Activated CD8-positive, alpha-beta memory T cell treated with anti-CD3 and anti-CD28 coated beads, Interleukin-2, amount 50 U/mL, for 4 hours (primary cell): Measurements from ENCODE around the gene ZFYVE19.

Experiments used
- DNase-seq: peaks from one replicate; pipeline ENCODE4 v3.0.0-alpha.2; 2020

Gene ZFYVE19

DNA sequence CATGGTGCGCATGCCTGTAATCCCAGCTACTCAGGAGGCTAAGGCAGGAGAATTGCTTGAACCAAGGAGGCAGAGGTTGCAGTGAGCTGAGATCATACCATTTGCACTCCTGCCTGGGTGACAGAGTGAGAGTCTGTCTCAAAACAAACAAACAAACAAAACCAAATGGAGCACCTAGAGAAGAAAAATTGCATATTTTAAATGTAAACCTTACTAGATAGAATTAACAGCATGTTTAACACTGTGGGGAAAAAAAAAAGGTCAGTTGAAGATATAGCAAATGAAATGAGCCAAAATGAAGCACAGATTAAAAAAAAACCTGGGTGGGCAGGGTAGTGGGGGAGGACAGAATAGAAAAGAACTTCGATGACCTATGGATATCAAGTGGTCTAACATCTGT lies 14.3 kb downstream of the ZFYVE19 start:
- no peak for DNase-seq

DNA sequence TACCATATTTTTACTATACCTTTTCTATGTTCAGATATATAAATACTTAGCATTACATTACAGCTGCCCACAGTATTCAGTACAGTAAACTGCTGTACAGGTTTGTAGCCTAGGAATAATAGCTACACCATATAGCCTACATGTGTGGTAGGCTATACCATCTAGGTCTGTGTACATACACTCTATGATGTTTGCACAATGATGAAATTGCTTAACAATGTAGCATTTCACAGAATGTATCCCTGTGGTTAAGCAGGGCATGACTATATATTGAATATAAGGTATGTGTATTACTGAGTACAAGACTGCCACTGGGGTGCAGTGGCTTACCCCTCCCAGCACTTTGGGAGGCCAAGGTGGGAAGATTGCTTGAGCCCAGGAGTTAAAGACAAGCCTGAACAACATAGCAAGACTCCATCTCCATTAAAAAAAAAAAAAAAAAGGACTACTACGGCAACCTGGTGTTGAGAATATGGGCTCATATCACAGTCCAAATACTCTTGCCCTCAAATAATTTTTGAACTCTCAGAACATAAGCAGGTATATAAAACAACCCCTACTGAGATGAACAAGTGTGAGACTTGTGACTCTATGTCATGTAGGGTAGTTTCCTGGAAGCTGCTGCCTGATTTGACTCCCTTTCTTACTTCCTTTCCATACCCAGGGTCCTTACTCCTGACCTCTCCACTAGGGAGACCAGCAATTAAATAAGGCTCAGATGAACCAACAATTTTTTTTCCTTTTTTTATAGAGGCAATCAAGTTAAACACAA lies 16.9 kb downstream of the ZFYVE19 start:
- DNase-seq, result no peak

DNA sequence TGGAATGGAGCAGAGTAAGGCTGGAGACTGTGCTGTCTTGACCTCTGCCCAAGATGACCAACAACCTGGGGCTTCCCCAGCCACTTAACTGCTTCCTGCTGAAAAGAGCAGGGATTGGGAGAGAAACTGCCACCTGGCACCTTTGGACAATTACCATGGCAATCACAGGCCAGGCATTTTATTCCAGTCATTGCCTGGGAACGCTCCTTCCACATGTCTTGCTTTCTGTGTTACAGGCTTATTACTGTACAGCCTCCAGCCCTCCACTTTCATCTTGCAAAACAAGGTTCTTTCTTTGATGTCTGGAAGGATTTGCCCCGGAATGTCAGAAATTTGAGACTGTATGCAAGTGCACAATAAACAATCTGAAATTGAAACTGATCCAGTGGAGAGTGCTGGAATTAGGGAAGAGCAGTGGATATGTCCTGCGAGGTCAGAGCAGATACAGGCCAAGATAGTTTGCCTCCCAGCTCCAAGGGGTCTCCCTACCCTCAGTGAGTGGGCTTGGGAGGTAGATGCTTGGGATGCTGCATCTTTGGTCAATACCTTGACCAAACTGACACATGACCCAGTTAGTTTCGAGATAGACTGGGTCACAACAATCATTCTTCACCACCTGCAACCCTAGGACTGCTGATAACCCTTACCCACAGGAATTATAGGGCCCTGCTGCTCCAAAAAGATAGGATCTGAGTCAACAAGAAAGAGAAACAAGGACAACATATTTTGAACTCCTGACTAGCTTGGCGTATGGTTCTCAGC lies 19.0 kb downstream of the ZFYVE19 start:
- no peak for DNase-seq

DNA sequence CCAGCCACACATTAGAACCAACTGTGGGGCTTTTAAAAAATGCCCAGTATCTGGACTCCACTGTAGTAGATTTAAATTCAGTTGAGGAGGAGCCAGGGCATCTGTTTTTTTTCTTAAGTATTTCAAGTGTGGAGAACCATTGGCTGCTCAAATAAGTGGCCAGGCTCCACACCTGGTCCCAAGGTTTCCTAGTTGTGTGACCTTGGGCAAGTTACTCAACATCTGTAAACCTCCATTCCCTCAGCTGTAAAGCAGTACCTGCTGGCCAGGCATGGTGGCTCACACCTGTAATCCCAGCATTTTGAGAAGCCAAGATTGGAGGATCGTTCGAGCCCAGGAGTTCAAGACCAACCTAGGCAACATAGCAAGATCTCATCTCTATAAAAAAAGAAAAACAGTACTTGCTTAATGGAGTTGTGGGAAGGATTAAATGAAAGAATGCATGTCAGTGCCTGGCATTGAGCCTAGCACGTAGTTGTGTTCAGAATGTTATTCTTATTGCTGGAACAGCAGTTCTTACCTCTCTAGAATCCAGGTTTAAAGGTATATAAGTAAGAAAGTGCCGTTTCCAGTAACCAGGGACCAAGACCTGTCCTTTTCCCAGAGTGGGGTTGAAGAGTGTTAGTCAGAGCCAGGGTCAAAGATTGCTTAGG lies 19.7 kb downstream of the ZFYVE19 start:
- no peak for DNase-seq

DNA sequence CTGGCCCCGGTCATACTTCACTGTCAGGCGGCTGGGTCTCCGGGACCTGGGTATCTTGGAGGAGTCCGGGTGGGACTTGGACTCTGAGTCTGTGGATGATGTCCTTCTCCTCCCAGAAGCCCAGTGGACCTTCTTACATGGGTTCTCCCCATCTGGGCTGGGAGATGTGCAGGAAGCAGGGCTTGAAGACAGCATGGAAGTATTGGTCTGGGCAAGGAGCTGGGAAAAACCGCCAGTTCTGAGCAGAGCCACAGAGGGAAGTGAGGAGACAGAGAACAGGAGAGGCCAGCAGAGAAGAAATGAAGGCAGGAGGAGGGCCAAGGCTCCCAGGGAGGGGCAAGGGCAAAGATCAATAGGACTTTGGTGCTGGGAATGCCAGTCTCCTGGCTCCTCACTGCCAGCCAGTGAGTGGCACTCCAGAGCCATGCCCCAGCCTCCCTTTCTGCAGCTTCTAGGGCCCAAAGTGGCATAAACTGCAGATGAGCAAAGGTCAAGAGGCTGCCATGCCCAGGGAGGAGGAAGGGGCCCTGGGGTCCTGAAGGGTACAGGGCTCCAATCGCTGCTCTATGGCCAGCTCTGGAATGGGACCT lies 21.7 kb downstream of the ZFYVE19 start, which contains the start of gene PPP1R14D:
PPP1R14D (minus strand) TSS at position 262 of the 590 bp plus-strand sequence; CDS start at position 195, 67 bp downstream.
- no peak for DNase-seq

DNA sequence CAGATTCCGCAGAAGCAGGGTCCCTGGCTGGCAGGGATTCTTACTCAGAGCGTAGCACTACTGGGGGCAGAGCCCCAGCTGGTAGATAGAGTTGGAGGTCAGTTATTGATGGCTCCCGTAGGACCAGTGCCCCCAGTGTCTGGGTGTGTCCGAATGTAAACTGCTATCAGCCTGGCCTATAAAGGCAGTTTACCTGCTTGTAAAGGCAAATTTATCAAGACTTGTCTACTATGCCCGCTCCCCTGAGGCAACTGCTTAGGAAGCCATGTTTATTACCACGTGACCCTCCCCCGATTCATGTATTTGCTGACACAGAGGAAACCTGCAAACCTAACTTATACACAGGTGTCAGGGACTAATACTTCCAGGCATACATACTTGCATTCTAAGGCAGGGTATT lies 22.2 kb downstream of the ZFYVE19 start:
- DNase-seq, result no peak

DNA sequence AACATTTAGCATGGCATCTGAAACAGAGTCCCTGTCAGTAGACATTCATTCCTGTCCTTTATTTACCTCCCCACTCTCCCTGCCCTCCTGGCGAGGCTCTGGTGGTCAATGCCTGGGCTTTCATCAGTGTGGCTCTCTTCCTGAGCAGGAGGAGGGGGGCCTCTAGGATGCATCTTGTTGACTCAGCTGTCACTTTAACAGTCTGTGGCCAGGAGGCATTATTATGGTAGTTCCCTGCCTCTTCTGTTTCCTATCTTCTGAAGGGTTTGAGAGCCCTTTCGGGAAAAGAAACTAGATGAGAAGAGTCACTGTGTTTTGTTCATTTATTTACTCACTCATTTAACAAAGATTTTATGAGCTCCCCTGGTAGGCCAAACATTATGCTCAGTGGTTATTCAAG lies 24.0 kb downstream of the ZFYVE19 start:
- DNase-seq, result no peak

DNA sequence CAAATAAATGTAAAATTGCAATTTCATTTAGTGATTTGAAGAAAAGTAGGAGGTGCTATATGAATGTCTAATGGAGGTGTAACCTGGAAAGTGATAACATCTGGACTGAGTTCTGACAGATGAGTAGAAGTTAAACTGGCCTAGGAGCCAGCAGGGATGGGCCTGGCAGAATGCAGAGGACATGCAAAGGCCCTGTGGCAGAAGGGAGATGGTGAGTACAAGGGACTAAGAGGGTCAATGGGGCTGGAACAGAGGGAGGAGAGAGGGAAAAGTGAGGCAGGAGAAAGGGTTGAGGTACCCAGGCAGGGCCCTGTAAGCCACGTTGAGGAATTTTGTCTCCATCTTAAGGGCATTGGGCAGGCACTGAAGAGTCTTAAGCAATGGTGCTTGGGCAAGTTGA lies 25.0 kb downstream of the ZFYVE19 start:
- DNase-seq, result no peak

DNA sequence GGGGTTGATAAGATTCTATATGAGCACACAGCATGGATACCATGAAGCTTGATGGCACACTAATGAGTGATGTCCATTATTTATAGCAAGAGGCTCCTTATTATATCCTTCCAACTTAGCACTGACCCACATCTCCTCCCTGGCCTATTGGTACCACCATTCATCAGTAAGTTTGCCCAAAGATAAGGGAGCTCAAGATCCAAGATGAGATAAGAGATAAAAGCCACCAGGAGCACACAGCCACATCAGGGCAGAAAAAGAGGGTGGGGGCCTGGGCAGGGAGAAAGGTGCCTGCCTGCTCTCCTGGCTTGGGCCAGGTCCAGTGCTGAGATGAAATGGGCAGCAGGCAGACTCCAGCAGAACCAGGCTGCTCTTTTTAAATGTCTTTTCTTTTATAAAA lies 26.0 kb downstream of the ZFYVE19 start:
- DNase-seq, result no peak

DNA sequence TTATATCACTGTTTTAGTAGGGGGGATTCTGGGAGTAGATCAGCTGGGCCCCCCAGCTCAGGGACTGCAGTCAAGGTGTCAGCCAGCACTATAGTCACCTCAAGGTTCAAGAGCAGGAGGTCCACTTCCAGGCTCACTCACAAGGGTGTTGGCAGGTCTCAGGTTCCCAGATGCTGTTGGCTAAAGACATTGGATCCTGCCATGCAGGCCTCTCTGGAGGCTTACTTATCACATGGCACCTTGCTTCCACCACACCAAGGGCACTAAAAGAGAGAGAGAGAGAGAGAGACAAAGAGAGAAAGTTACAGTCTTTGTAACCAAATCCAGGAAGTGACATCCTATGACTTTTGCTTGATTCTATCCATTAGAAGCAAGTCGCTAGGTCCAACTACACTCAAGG lies 29.1 kb downstream of the ZFYVE19 start:
- no peak for DNase-seq

DNA sequence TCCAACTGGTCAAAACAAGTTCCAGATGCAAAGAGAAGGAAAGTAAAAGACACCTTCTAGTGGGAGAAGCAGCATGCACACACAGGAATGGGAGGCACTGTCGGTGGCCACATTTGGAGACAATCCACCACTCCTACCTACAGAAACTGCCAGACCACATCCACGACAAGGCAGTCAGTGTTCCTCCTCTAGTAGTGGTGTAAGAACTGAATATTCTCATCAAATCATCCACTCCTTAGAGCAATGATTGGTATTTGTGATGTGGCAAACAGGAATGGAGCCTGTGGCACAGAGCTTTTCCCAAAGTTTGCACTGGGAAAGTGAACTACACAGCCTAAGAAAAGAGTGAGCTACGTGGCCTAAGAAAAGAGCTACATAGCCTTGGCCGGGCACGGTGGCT lies 31.9 kb downstream of the ZFYVE19 start:
- DNase-seq, result no peak

DNA sequence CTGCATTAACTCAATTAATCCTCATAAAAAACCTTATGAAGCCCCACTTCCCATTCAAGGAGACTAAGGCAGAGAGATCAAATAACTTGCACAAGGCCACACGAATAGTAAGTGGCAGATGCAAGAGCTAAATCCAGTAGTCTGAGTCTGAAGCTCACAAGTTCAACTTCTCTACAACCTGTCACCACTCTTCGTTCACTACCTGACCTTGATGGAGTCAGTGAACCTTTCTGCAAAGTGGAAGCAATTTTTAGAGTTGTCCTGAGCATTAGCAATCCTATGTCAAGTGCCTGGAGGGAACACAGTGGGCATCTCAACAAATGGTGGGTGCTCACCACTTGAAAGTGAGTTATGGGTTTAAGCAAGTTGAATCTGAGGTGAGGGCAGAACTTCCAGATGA lies 34.9 kb downstream of the ZFYVE19 start:
- no peak for DNase-seq

DNA sequence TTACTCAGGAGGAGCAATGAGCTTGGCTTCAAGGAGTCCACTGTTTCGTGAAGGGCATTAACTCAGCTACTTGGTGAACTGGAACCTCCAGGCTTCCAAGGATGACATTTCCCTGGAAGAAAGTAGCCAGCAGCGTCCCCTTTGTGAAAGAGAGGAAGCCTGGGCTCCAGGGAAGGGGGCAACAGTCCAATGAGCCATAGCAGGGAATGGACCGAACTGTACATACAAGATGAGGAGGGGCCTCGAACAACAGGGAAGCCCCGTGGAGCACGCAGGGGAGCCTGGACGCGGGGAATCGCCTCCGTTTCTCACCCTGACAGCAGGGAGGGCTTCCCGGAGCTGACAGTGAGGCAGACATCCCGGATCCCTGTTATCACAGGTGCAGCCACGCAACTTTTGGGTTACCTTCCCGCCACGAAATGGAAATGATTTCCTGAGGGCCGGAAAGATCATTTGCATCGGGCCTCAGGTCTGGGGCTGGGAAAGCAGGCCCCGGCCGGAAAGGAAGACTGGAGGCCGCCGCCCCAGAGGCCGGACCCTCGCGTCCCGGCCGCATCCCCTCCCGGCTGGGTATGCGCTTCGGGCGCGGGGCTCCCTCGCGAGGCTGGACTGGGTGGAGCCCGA lies 36.5 kb downstream of the ZFYVE19 start:
- DNase-seq, result no peak

DNA sequence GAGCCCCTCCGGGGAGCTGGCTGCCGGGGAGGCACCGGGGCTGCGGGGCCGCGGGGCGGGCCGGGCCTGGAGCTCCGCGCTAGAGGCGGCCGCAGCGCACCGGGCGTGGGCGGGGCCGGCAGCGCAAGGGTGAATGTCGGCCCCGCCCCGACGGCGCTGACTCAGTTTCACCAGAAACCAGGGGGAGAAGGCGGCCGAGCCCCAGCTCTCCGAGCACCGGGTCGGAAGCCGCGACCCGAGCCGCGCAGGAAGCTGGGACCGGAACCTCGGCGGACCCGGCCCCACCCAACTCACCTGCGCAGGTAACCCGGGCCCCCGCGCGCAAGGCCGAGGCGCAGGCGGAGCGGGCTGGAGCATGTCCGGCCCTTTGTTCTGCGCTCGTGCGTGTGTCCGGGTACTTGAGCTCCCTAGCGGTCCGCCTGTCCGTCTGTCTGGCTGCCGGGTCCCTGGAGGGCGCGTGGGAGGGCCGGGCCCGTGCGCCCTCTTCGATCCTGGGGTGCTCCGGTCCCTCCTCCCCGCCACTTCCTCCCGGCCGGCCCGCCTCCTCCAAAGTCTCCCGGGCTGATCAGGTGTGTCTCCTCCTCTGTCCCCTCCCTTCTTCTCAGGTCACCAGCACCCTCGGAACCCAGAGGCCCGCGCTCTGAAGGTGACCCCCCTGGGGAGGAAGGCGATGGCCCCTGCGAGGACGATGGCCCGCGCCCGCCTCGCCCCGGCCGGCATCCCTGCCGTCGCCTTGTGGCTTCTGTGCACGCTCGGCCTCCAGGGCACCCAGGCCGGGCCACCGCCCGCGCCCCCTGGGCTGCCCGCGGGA lies 37.2 kb downstream of the ZFYVE19 start, which contains the start of gene SPINT1:
SPINT1 (plus strand) TSS at position 164 of the 811 bp plus-strand sequence; CDS start at position 671, 507 bp downstream.
- peak; percentile 77 for DNase-seq

DNA sequence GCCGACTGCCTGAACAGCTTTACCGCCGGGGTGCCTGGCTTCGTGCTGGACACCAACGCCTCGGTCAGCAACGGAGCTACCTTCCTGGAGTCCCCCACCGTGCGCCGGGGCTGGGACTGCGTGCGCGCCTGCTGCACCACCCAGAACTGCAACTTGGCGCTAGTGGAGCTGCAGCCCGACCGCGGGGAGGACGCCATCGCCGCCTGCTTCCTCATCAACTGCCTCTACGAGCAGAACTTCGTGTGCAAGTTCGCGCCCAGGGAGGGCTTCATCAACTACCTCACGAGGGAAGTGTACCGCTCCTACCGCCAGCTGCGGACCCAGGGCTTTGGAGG lies 37.8 kb downstream of the ZFYVE19 start:
- peak; percentile 38 for DNase-seq

DNA sequence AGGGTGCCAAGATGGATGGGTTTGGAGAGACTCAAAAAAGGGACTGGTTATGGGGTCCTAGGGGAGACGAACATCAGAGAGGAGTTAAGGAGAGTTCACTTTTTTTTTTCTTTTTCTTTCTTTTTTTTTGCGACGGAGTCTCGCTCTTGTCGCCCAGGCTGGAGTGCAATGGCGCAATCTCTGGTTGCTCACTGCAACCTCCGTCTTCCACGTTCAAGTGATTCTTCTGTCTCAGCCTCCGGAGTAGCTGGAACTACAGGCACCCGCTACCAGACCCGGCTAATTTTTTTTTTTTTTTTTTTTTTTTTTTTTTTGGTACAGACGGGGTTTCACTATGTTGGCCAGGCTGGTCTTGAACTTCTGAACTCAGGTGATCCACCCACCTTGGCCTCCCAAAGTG lies 38.1 kb downstream of the ZFYVE19 start:
- DNase-seq, result no peak

DNA sequence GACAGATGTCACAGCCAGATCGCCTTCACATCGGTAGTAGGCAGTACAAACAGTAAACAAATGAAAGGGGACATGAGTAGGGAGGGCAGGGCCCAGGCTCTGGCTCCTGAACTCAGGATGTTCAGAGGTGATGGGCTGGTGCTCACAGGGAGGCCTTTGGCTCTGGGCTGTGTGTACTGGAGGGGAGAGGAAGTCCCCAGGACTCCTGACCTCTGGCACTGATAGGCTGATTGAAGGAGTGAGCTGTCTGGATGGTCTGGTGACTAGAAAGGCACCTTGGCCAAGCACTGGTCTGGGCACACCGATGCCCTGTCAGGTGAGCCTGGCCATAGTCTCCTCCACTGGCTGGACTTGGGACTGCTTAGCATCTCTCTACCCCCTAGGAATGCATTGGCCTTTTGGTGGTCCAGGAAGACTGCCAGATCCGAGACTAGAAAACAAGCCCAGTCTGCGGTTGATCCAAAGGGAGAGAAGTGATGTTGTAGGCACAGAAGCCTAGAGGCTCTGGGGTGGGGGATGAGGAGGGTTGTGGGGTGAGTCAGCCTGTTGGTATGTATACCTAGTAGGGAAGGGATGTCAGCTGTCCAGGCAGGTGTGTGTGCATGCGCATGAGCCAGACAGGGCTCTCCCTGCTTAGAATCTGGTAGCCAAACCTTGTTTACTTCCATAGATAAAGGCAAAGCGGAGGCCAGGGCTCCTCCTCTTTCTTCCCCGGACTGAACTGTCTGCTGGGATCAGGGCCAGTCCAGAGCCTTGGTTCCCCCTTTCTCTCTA lies 38.8 kb downstream of the ZFYVE19 start:
- no peak for DNase-seq

DNA sequence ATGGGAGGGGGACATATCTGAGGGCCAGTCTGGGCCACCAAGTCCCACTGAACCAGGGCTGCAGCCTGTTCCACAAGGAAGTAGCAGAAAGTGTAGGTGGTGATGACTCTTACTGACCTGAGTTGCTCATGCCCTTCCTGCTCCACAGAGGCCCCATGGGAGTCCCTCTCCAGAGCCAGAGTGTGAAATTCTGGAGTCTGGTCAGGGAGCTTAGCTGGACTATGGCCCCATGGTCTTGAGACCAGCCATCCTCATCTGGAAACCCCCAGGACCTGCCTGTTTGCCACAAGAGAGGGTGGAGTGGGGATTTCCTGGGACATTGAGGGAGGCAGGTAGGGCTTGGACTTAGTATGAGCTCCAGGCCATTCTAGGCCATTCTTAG lies 39.9 kb downstream of the ZFYVE19 start:
- no peak for DNase-seq

DNA sequence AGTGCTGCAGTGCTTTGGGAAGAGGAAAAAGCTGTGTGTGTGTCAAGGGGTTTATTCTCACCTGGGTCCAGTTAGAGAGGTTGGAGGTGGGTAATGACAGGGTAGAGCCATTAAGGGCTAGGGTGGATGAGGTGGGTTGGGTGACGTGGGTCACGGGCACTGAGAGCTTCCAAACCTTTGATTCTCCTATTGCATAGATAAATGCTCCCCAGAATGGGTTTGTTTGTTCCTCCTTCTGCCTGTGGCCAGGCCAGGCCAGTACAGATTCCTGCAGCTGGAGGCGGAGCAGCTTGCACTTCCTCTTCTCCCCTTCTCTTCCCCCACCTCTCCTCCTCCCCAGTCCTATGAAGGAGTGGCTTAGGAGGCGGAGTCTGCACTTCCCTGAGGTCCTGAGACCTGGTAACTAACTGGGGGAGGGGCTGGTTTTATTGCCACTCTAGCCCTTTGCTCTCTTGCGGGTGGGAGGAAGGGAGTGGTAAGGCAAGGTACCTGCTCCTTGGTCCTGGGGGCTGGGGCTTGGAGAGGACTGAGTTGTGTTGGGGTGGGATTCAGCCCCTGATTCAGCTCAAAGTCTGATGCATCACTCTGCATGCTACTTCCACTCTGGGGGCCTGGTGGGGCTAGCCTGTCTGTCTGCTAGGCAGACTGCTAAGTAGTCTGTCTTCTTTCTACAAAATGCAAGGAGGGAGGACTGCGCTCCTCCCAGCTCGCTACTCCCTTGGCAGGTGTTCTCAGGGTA lies 40.5 kb downstream of the ZFYVE19 start:
- no peak for DNase-seq

DNA sequence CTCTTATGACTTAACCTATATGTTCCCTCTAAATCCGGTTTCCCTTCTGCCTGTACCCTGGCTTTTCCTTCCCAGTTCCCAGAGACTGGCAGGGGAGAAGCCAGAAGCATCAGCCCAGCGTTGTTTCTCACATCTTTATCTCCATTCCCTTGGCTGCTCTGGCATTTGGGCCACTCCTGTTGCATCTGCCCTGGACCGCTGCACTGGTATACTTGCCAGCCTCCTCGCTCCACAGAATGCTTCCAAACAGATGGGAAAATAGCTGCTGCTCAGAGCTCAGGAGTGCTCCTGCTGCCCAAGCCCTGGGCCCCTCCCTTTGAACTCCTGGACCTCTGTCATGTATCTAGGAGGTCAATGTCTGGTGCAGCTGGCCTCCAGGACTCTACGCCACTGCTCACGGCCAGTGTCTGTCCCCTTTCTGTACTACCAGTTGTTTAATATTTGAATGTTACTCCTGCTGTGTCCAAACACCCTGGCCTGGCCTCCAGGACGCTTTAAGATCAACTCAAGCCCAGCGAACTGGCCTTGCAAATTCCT lies 43.8 kb downstream of the ZFYVE19 start:
- DNase-seq, result no peak
